ENCODE data around the gene RASD1.
"Not testable (repeated sequence)": the region's sequence is repeated elsewhere in the genome, so short reads cannot be mapped to it uniquely, and the experiment has no call there.

Gene RASD1

GRCh38 chr17:17495536-17496188, 533 bp downstream of the RASD1 start:
- DNase-seq = no peak

GRCh38 chr17:17494870-17495535, 1.2 kb downstream of the RASD1 start:
- no peak for DNase-seq

- DNase-seq = no peak
Observed at GRCh38 chr17:17494499-17494869, 1.7 kb downstream of the RASD1 start.

- DNase-seq = no peak
Observed at GRCh38 chr17:17493986-17494466, 2.2 kb downstream of the RASD1 start.

- DNase-seq = no peak
Observed at GRCh38 chr17:17493249-17493985, 2.8 kb downstream of the RASD1 start.

- no peak for DNase-seq
Observed at GRCh38 chr17:17492571-17492970, 3.6 kb downstream of the RASD1 start.

- DNase-seq = no peak
Observed at GRCh38 chr17:17492085-17492484, 4.1 kb downstream of the RASD1 start.

GRCh38 chr17:17491546-17491988, 4.6 kb downstream of the RASD1 start:
- no peak for DNase-seq

GRCh38 chr17:17491031-17491471, 5.1 kb downstream of the RASD1 start:
- no peak for DNase-seq

GRCh38 chr17:17487998-17488397, 8.2 kb downstream of the RASD1 start:
- no peak for DNase-seq

GRCh38 chr17:17486416-17486815, 9.8 kb downstream of the RASD1 start:
- not testable (repeated sequence) for DNase-seq

- DNase-seq = no peak
Observed at GRCh38 chr17:17485420-17485819, 10.8 kb downstream of the RASD1 start.

GRCh38 chr17:17484451-17484899, 11.7 kb downstream of the RASD1 start:
- DNase-seq = no peak

GRCh38 chr17:17481860-17482259, 14.3 kb downstream of the RASD1 start:
- no peak for DNase-seq

- DNase-seq = no peak
Observed at GRCh38 chr17:17480593-17481148, 15.5 kb downstream of the RASD1 start.

- no peak for DNase-seq
Observed at GRCh38 chr17:17479209-17479608, 17.0 kb downstream of the RASD1 start.

GRCh38 chr17:17476865-17477467, 19.2 kb downstream of the RASD1 start, which contains the start of gene MED9:
Gene MED9 (plus strand): TSS chr17:17477000. CDS start chr17:17477042, 42 bp downstream.
- peak; percentile 40 for DNase-seq

- DNase-seq = no peak
Observed at GRCh38 chr17:17474341-17474740, 21.9 kb downstream of the RASD1 start.

GRCh38 chr17:17472333-17472920, 23.8 kb downstream of the RASD1 start:
- no peak for DNase-seq

- no peak for DNase-seq
Observed at GRCh38 chr17:17469996-17470395, 26.2 kb downstream of the RASD1 start.

- no peak for DNase-seq
Observed at GRCh38 chr17:17469358-17469757, 26.8 kb downstream of the RASD1 start.

All from NCI-H1417 treated with DMSO at 0.1 percent for 48 hours (cell line).